Mesenchymal stem cell (in vitro differentiated cells and primary cell): ENCODE results near the gene RRP9.

Experiments used
- DNase-seq: peaks from one replicate; pipeline ENCODE4 v3.0.0-alpha.2; 2013
- H2AFZ ChIP-seq: one replicate; pipeline ENCODE4 v1.6.1; 2013; ENCODE audit warnings: low read depth, mild to moderate bottlenecking, control low read depth, inconsistent platforms, low read length, moderate library complexity
- H2AK5ac ChIP-seq: 2 replicates; pipeline ENCODE4 v1.6.1; 2013; ENCODE audit warnings: low read length, moderate library complexity, mild to moderate bottlenecking, inconsistent platforms; ENCODE audit not compliant: severe bottlenecking
- H2BK120ac ChIP-seq: one replicate; pipeline ENCODE4 v1.6.1; 2013; ENCODE audit warnings: low read depth, mild to moderate bottlenecking, inconsistent platforms, low read length, moderate library complexity
- H2BK12ac ChIP-seq, 2 experiments: one replicate each; pipeline ENCODE4 v1.6.1; 2013; ENCODE audit warnings: inconsistent platforms in 2 of 2, low read length in 2 of 2, mild to moderate bottlenecking in 2 of 2, moderate library complexity in 2 of 2, control low read depth in 1 of 2
- H2BK15ac ChIP-seq: one replicate; pipeline ENCODE4 v1.6.1; 2013; ENCODE audit warnings: mild to moderate bottlenecking, low read depth, inconsistent platforms; ENCODE audit not compliant: poor library complexity, severe bottlenecking
- H2BK5ac ChIP-seq: 2 replicates; pipeline ENCODE4 v1.6.1; 2013; ENCODE audit warnings: low read depth, mild to moderate bottlenecking, low read length, control low read depth, inconsistent platforms; ENCODE audit not compliant: poor library complexity, severe bottlenecking
- H3K14ac ChIP-seq, 2 experiments: one replicate each; pipeline ENCODE4 v1.6.1; 2013; ENCODE audit warnings: inconsistent platforms in 2 of 2, low read length in 2 of 2, control low read depth in 1 of 2, mild to moderate bottlenecking in 1 of 2, moderate library complexity in 1 of 2
- H3K18ac ChIP-seq, 2 experiments: one replicate each; pipeline ENCODE4 v1.6.1; 2013; ENCODE audit warnings: inconsistent platforms in 2 of 2, low read length in 2 of 2, control low read depth in 1 of 2, low read depth in 1 of 2, mild to moderate bottlenecking in 1 of 2
- H3K23ac ChIP-seq, 2 experiments: one replicate each; pipeline ENCODE4 v1.6.1; 2013; ENCODE audit warnings: inconsistent platforms in 2 of 2, low read length in 2 of 2, mild to moderate bottlenecking in 2 of 2, moderate library complexity in 2 of 2, control low read depth in 1 of 2
- H3K27ac ChIP-seq: 2 replicates; pipeline ENCODE4 v1.5.1; 2013; ENCODE audit warnings: mild to moderate bottlenecking, moderate library complexity, low read length, control low read depth, inconsistent platforms; ENCODE audit not compliant: poor library complexity, severe bottlenecking
- H3K27me3 ChIP-seq, 2 experiments: 2 replicates each; pipeline versions ENCODE4 v1.6.1 to v1.7.0; 2013; ENCODE audit warnings: low read length in 2 of 2, mild to moderate bottlenecking in 2 of 2, moderate library complexity in 2 of 2, control low read depth in 1 of 2, inconsistent platforms in 1 of 2; ENCODE audit not compliant: control insufficient read depth in 1 of 2, insufficient read depth in 1 of 2
- H3K36me3 ChIP-seq, 2 experiments: 2 replicates each; pipeline versions ENCODE4 v1.6.1 to v1.7.0; 2013; ENCODE audit warnings: low read length in 2 of 2, control low read depth in 1 of 2, inconsistent platforms in 1 of 2, low read depth in 1 of 2, mild to moderate bottlenecking in 1 of 2; ENCODE audit not compliant: insufficient read depth in 2 of 2, control insufficient read depth in 1 of 2
- H3K4ac ChIP-seq, 2 experiments: one replicate each; pipeline ENCODE4 v1.6.1; 2013; ENCODE audit warnings: inconsistent platforms in 2 of 2, low read length in 2 of 2, mild to moderate bottlenecking in 2 of 2, moderate library complexity in 2 of 2, control low read depth in 1 of 2, low read depth in 1 of 2
- H3K4me1 ChIP-seq: 2 replicates; pipeline ENCODE4 v1.6.1; 2013; ENCODE audit warnings: low read depth, low read length, control low read depth; ENCODE audit not compliant: control insufficient read depth, insufficient read depth
- H3K4me2 ChIP-seq: 2 replicates; pipeline ENCODE4 v1.6.1; 2013; ENCODE audit warnings: low read length, mild to moderate bottlenecking, inconsistent platforms; ENCODE audit not compliant: poor library complexity, severe bottlenecking
- H3K4me3 ChIP-seq, 2 experiments: 2 replicates each; pipeline versions ENCODE4 v1.5.1 to v1.7.0; 2013; ENCODE audit warnings: low read length in 2 of 2, mild to moderate bottlenecking in 2 of 2, control low read depth in 1 of 2, low read depth in 1 of 2; ENCODE audit not compliant: insufficient read depth in 1 of 2
- H3K79me1 ChIP-seq: replicated peaks from 2 replicates; pipeline ENCODE4 v1.6.1; 2013; ENCODE audit warnings: mild to moderate bottlenecking, control low read depth, low read length, inconsistent platforms; ENCODE audit not compliant: poor library complexity, severe bottlenecking
- H3K9ac ChIP-seq: 2 replicates; pipeline ENCODE4 v1.7.0; 2013; ENCODE audit warnings: mild to moderate bottlenecking, low read length, moderate library complexity
- H3K9me3 ChIP-seq: 2 replicates; pipeline ENCODE4 v1.7.0; 2013; ENCODE audit warnings: mild to moderate bottlenecking, low read length; ENCODE audit not compliant: control insufficient read depth
- H4K8ac ChIP-seq: one replicate; pipeline ENCODE4 v1.6.1; 2013; ENCODE audit warnings: inconsistent platforms, mild to moderate bottlenecking, low read length, moderate library complexity
- H4K91ac ChIP-seq: one replicate; pipeline ENCODE4 v1.6.1; 2013; ENCODE audit warnings: mild to moderate bottlenecking, low read length, inconsistent platforms
- WGBS: methylation state at CpG from one replicate; pipeline ENCODE4 v1.1.7; 2013; ENCODE audit warnings: mixed read lengths; 5-methylcytosine and 5-hydroxymethylcytosine counted together

RRP9 gene

GRCh38 chr3:51974963-51975851 is 33.5 kb upstream of the RRP9 start, which contains the start of gene ABHD14A:
Gene ABHD14A, plus strand, starts transcription at chr3:51975064. Its CDS starts 72 bp downstream, at chr3:51975136.
- peak within 1 kb of the TSS; percentile 95 for H3K4me2 ChIP-seq
- peak within 1 kb of the TSS in 1 of 2 experiments; percentile 90 for H3K14ac ChIP-seq
- H3K27me3 ChIP-seq, result no peaks in the 10 kb centered on the region
- H2BK120ac ChIP-seq, result peak within 1 kb of the TSS; percentile 85
- peaks cover 31% of the 10 kb centered on the region for H3K4me1 ChIP-seq
- peak within 1 kb of the TSS; percentile 31 for H2AK5ac ChIP-seq
- DNase-seq, result peak; percentile 69
- peak within 1 kb of the TSS; percentile 99 for H4K8ac ChIP-seq
- H3K9me3 ChIP-seq, result no peaks in the 10 kb centered on the region
- H3K4me3 ChIP-seq, result peak within 1 kb of the TSS; percentile 71 to 97
- peak within 1 kb of the TSS in 1 of 2 experiments; percentile 51 for H3K23ac ChIP-seq
- peak within 1 kb of the TSS; percentile 60 for H2AFZ ChIP-seq
- H3K27ac ChIP-seq, result peak within 1 kb of the TSS; percentile 51
- H3K4ac ChIP-seq, result peak within 1 kb of the TSS; percentile 75 to 97
- peak within 1 kb of the TSS; percentile 15 to 81 for H3K18ac ChIP-seq
- H2BK12ac ChIP-seq, result peak within 1 kb of the TSS; percentile 72 to 94
- H3K36me3 ChIP-seq, result peaks cover 11 to 13% of the 10 kb centered on the region in 2 experiments
- peaks cover 11% of the 10 kb centered on the region for H3K79me1 ChIP-seq
- H3K9ac ChIP-seq, result peak within 1 kb of the TSS; percentile 97
- peak within 1 kb of the TSS; percentile 83 for H2BK15ac ChIP-seq
- 6% methylated on average over 63 of the region's 63 CpGs for WGBS
- peak within 1 kb of the TSS; percentile 98 for H4K91ac ChIP-seq
- H2BK5ac ChIP-seq, result no peak within 1 kb of the TSS

GRCh38 chr3:51974277-51974962 is 32.7 kb upstream of the RRP9 start:
- Histone ChIP-seq H3K27me3 (no peaks in the 10 kb centered on the region), H3K36me3 (peaks cover 9 to 18% of the 10 kb centered on the region in 2 experiments), H3K4me3 (peak overlapping the region; percentile 61 to 97), H3K23ac (peak overlapping the region in 1 of 2 experiments; percentile 51), H2BK5ac (no peak overlapping the region), H3K18ac (peak overlapping the region; percentile 15 to 81), H3K4me2 (peak overlapping the region; percentile 95), H2BK120ac (peak overlapping the region; percentile 85), H3K14ac (peak overlapping the region in 1 of 2 experiments; percentile 90), H3K9ac (peak overlapping the region; percentile 97), H4K91ac (peak overlapping the region; percentile 98), H2AK5ac (peak overlapping the region; percentile 31), H2BK15ac (peak overlapping the region; percentile 83), H3K27ac (peak overlapping the region; percentile 51), H2AFZ (peak overlapping the region; percentile 60), H3K9me3 (no peaks in the 10 kb centered on the region), H3K4me1 (peaks cover 31% of the 10 kb centered on the region), H2BK12ac (peak overlapping the region; percentile 72 to 94), H3K4ac (peak overlapping the region; percentile 75 to 97), H3K79me1 (peaks cover 9% of the 10 kb centered on the region), H4K8ac (peak overlapping the region; percentile 99)
- 53% methylated on average over 30 of the region's 30 CpGs for WGBS
- no peak for DNase-seq

- no peak overlapping the region for H3K14ac ChIP-seq
- H2BK120ac ChIP-seq, result no peak overlapping the region
- 97% methylated on average over 11 of the region's 11 CpGs for WGBS
- no peak overlapping the region for H2BK15ac ChIP-seq
- no peak overlapping the region for H2BK12ac ChIP-seq
- DNase-seq, result no peak
- H3K36me3 ChIP-seq, result peaks cover 9 to 19% of the 10 kb centered on the region in 2 experiments
- peaks cover 48% of the 10 kb centered on the region for H3K4me1 ChIP-seq
- no peak overlapping the region for H3K4me2 ChIP-seq
- no peak overlapping the region for H2BK5ac ChIP-seq
- no peak overlapping the region for H3K4me3 ChIP-seq
- no peak overlapping the region for H3K4ac ChIP-seq
- no peak overlapping the region for H2AFZ ChIP-seq
- H3K27me3 ChIP-seq, result no peaks in the 10 kb centered on the region
- no peaks in the 10 kb centered on the region for H3K9me3 ChIP-seq
- H2AK5ac ChIP-seq, result no peak overlapping the region
- H3K9ac ChIP-seq, result no peak overlapping the region
- no peak overlapping the region for H4K8ac ChIP-seq
- H4K91ac ChIP-seq, result no peak overlapping the region
- H3K18ac ChIP-seq, result no peak overlapping the region
- H3K79me1 ChIP-seq, result peaks cover 18% of the 10 kb centered on the region
- H3K27ac ChIP-seq, result no peak overlapping the region
- H3K23ac ChIP-seq, result no peak overlapping the region
Measured at GRCh38 chr3:51971350-51971749, 29.6 kb upstream of the RRP9 start.
